Germinal center (tissue), 1 donor: ENCODE measurements around the gene SARS1.
A peak's percentile ranks its signal among the peaks of the same experiment; 100 is the strongest.
"Not testable (repeated sequence)": the region's sequence is repeated elsewhere in the genome, so short reads cannot be mapped to it uniquely, and the experiment has no call there.

ENCODE experiments used
- DNase-seq: peaks from one replicate; pipeline ENCODE4 v3.0.0; 2012; ENCODE audit warnings: mixed read lengths, low spot score

Gene SARS1

GRCh38 chr1:109213824-109214693 is at the start of gene SARS1:
SARS1 (plus strand) TSS chr1:109213918; CDS start chr1:109213993, 75 bp downstream.
- DNase-seq = peak; percentile 95

GRCh38 chr1:109164538-109164937 is 49.2 kb upstream of the SARS1 start:
- no peak for DNase-seq

GRCh38 chr1:109167001-109167506 is 46.7 kb upstream of the SARS1 start:
- no peak for DNase-seq

- DNase-seq = no peak
Observed at GRCh38 chr1:109170035-109170764, 43.5 kb upstream of the SARS1 start.

GRCh38 chr1:109171646-109172045 is 42.1 kb upstream of the SARS1 start:
- no peak for DNase-seq

- DNase-seq = not testable (repeated sequence)
Observed at GRCh38 chr1:109176349-109176748, 37.4 kb upstream of the SARS1 start.

- not testable (repeated sequence) for DNase-seq
Observed at GRCh38 chr1:109180715-109181084, 33.0 kb upstream of the SARS1 start.

- no peak for DNase-seq
Observed at GRCh38 chr1:109181085-109181806, 32.5 kb upstream of the SARS1 start.

GRCh38 chr1:109181807-109182163 is 31.9 kb upstream of the SARS1 start:
- no peak for DNase-seq

GRCh38 chr1:109183058-109183738 is 30.5 kb upstream of the SARS1 start:
- no peak for DNase-seq

- DNase-seq = no peak
Observed at GRCh38 chr1:109184687-109185086, 29.0 kb upstream of the SARS1 start.

GRCh38 chr1:109185357-109185756 is 28.4 kb upstream of the SARS1 start:
- DNase-seq = no peak

GRCh38 chr1:109185990-109186732 is 27.6 kb upstream of the SARS1 start:
- DNase-seq = no peak

- DNase-seq = no peak
Observed at GRCh38 chr1:109186733-109187086, 27.0 kb upstream of the SARS1 start.

GRCh38 chr1:109187127-109187526 is 26.6 kb upstream of the SARS1 start:
- no peak for DNase-seq

- DNase-seq = no peak
Observed at GRCh38 chr1:109188200-109188599, 25.5 kb upstream of the SARS1 start.

- DNase-seq = no peak
Observed at GRCh38 chr1:109188781-109189180, 24.9 kb upstream of the SARS1 start.

GRCh38 chr1:109190189-109190588 is 23.5 kb upstream of the SARS1 start:
- DNase-seq = no peak

GRCh38 chr1:109191377-109191776 is 22.3 kb upstream of the SARS1 start:
- peak; percentile 31 for DNase-seq

- no peak for DNase-seq
Observed at GRCh38 chr1:109191891-109192290, 21.8 kb upstream of the SARS1 start.

GRCh38 chr1:109192433-109192832 is 21.3 kb upstream of the SARS1 start:
- DNase-seq = no peak
